HEK293 (cell line): Measurements from ENCODE around the gene SULF2.

Experiments used
- CTCF ChIA-PET: fragments of 350-600 bp; formaldehyde crosslinking; extraction: SDS; loops from one replicate; lab custom pipeline; 2021; ENCODE audit warnings: antibody characterized with exemption; lab: Yijun Ruan, JAX
- POLR2A ChIA-PET: fragments of 300-600 bp; formaldehyde crosslinking; extraction: SDS; loops from one replicate; lab custom pipeline; 2020; ENCODE audit warnings: antibody characterized with exemption, inconsistent platforms; lab: Yijun Ruan, JAX
- H3K27ac ChIP-seq: fragments of 200-500 bp; sonication (Bioruptor generic); 2 replicates; pipeline ENCODE4 v1.5.1; 2014; ENCODE audit warnings: low read depth, low read length, control low read depth, inconsistent platforms; ENCODE audit errors: extremely low read depth
- H3K36me3 ChIP-seq, 2 experiments: fragments of 200-500 bp in 1 of 2; sonication (Bioruptor generic) in 1 of 2; 1 replicate in 1 of 2; 2 replicates in 1 of 2; pipeline ENCODE4 v1.5.1; 2014 to 2017; ENCODE audit warnings: inconsistent platforms in 2 of 2, low read length in 2 of 2; ENCODE audit not compliant: control insufficient read depth in 2 of 2, insufficient read depth in 1 of 2
- H3K4me1 ChIP-seq: fragments of 200-500 bp; sonication (Bioruptor generic); 2 replicates; pipeline ENCODE4 v1.5.1; 2014; ENCODE audit warnings: mild to moderate bottlenecking, low read length, inconsistent platforms; ENCODE audit not compliant: control insufficient read depth, insufficient read depth
- H3K4me3 ChIP-seq: 2 replicates; pipeline ENCODE4 v1.5.1; 2011; ENCODE audit warnings: low read depth, mild to moderate bottlenecking, control low read depth, low read length, moderate library complexity
- H3K9me3 ChIP-seq: fragments of 200-500 bp; sonication (Bioruptor generic); 2 replicates; pipeline ENCODE4 v1.5.1; 2014; ENCODE audit warnings: low read depth, low read length, inconsistent platforms; ENCODE audit not compliant: control insufficient read depth, insufficient read depth
- GLIS2 ChIP-seq: fragments of 450-650 bp; formaldehyde crosslinking; IDR thresholded peaks from 2 replicates; pipeline ENCODE4 v1.5.1; 2016; ENCODE audit warnings: missing biosample characterization, missing genetic modification characterization
- HOXD13 ChIP-seq: sonication (generic); formaldehyde crosslinking; IDR thresholded peaks from 2 replicates; pipeline ENCODE4 v1.8.0; 2022; ENCODE audit warnings: missing genetic modification reagents, borderline replicate concordance
- REST ChIP-seq: fragments of 450-650 bp; formaldehyde crosslinking; IDR thresholded peaks from 2 replicates; pipeline ENCODE4 v1.5.1; 2016; ENCODE audit warnings: missing biosample characterization, missing genetic modification characterization
- SCRT2 ChIP-seq: fragments of 450-650 bp; formaldehyde crosslinking; IDR thresholded peaks from 2 replicates; pipeline ENCODE4 v1.5.1; 2016; ENCODE audit warnings: missing biosample characterization, missing genetic modification characterization
- SETDB1 ChIP-seq: IDR thresholded peaks from one replicate; pipeline ENCODE4 v1.6.1; 2017; ENCODE audit warnings: mild to moderate bottlenecking, low read length, moderate library complexity, mixed read lengths; ENCODE audit not compliant: insufficient read length
- SP2 ChIP-seq: fragments of 450-650 bp; formaldehyde crosslinking; IDR thresholded peaks from 2 replicates; pipeline ENCODE4 v1.5.1; 2016; ENCODE audit warnings: missing biosample characterization, missing genetic modification characterization
- YY1 ChIP-seq: fragments of 450-650 bp; formaldehyde crosslinking; IDR thresholded peaks from 2 replicates; pipeline ENCODE4 v1.5.1; 2018; ENCODE audit warnings: missing biosample characterization, missing genetic modification characterization
- YY2 ChIP-seq: fragments of 450-650 bp; formaldehyde crosslinking; IDR thresholded peaks from 2 replicates; pipeline ENCODE4 v1.5.1; 2016; ENCODE audit warnings: missing biosample characterization, missing genetic modification characterization
- ZFHX2 ChIP-seq: fragments of 450-650 bp; formaldehyde crosslinking; conservative IDR thresholded peaks from 2 replicates; pipeline ENCODE4 v1.5.1; 2016; ENCODE audit warnings: missing biosample characterization, missing genetic modification characterization
- ZIC2 ChIP-seq: fragments of 450-650 bp; formaldehyde crosslinking; IDR thresholded peaks from 2 replicates; pipeline ENCODE4 v1.5.1; 2016; ENCODE audit warnings: missing biosample characterization, missing genetic modification characterization
- ZNF121 ChIP-seq: fragments of 450-650 bp; formaldehyde crosslinking; IDR thresholded peaks from 2 replicates; pipeline ENCODE4 v1.5.1; 2016; ENCODE audit warnings: missing biosample characterization, missing genetic modification characterization
- ZNF174 ChIP-seq: fragments of 450-650 bp; formaldehyde crosslinking; IDR thresholded peaks from 2 replicates; pipeline ENCODE4 v1.5.0; 2017; ENCODE audit warnings: missing biosample characterization, mild to moderate bottlenecking, missing genetic modification characterization
- ZNF214 ChIP-seq: fragments of 450-650 bp; formaldehyde crosslinking; IDR thresholded peaks from 2 replicates; pipeline ENCODE4 v1.5.1; 2017; ENCODE audit warnings: missing biosample characterization, mild to moderate bottlenecking, missing genetic modification characterization, borderline replicate concordance
- ZNF596 ChIP-seq: fragments of 450-650 bp; IDR thresholded peaks from 2 replicates; pipeline ENCODE4 v1.5.0; 2018; ENCODE audit warnings: missing biosample characterization, mild to moderate bottlenecking, missing genetic modification characterization, moderate library complexity
- ZNF777 ChIP-seq: fragments of 450-650 bp; formaldehyde crosslinking; IDR thresholded peaks from 2 replicates; pipeline ENCODE4 v1.5.1; 2017; ENCODE audit warnings: missing biosample characterization, missing genetic modification characterization, borderline replicate concordance
- TF ChIP-seq, protein P1 (sequence below): fragments of 450-650 bp; formaldehyde crosslinking; IDR thresholded peaks from 2 replicates; pipeline ENCODE4 v1.5.1; 2016; ENCODE audit warnings: missing biosample characterization, missing genetic modification characterization

Gene SULF2

DNA sequence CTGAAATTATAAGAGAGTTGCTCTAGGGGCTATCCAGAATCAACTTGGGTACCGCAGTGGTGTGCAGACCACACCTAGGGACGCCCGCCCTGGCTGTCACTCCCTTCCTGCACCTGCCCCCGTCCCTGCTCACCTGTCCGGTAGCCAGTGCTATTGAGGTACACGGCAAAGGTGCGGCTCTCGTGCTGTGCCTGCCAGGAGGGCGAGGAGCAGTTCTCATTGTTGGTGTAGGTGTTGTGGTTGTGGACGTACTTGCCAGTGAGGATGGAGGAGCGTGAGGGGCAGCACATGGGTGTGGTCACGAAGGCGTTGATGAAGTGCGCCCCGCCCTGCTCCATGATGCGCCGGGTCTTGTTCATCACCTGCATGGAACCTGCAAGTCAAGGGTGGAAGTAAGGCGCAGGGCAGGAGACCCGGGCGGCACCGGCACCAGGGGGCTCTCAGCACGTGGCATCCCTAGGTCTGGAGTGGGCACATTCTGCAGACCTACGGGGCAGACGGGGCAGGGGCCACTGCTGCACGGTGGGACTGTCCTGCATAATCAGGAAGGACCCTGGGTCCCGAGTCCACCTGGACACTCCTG, 48.6 kb downstream of the SULF2 start (continued):
- TF ChIP-seq YY2, result no peak
- TF ChIP-seq YY1 (tag by site-specific recombination), result no peak
- TF ChIP-seq, protein P1, sequence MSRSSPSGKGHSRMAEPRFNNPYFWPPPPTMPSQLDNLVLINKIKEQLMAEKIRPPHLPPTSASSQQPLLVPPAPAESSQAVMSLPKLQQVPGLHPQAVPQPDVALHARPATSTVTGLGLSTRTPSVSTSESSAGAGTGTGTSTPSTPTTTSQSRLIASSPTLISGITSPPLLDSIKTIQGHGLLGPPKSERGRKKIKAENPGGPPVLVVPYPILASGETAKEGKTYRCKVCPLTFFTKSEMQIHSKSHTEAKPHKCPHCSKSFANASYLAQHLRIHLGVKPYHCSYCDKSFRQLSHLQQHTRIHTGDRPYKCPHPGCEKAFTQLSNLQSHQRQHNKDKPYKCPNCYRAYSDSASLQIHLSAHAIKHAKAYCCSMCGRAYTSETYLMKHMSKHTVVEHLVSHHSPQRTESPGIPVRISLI (tag by site-specific recombination), result no peak
- TF ChIP-seq SP2, result no peak

GRCh38 chr20:47735412-47736400, 49.6 kb downstream of the SULF2 start:
- Histone ChIP-seq H3K4me3 (no peak overlapping the region), H3K27ac (no peak overlapping the region), H3K9me3 (no peaks in the 10 kb centered on the region), H3K36me3 (peaks cover 0 to 40% of the 10 kb centered on the region in 2 experiments; a peak in 2 of 3 replicates)
- ChIA-PET POLR2A (no interaction called here), CTCF (no interaction called here)
- TF ChIP-seq HOXD13 (no peak), ZNF121 (tag by site-specific recombination) (no peak), ZNF214 (tag by site-specific recombination) (no peak), ZFHX2 (no peak), ZIC2 (tag by site-specific recombination) (no peak), GLIS2 (tag by site-specific recombination) (no peak), SCRT2 (tag by site-specific recombination) (peak; percentile 66), ZNF777 (tag by site-specific recombination) (no peak)
- TF ChIP-seq, all 188 proteins: peak for 1
- H3K4me1 ChIP-seq, result no peaks in the 10 kb centered on the region

DNA sequence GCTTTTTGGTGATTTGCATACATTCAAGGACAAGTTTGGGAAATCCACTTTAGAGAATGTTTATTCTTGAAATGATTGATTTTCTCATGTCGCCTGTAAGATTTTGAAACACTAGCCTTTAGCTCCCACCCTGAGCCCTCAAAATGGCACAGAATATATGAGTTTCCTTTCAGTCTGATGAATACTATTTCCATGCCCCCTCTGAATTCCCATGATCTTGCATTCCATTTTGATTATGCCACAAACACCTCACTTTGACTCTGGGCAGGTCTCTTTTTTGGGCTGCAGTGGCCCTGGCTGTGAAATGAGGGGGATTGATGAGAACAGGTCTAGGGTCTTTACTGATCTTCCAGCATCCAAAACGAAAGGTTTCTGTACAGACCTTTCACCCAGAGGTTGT, 50.4 kb downstream of the SULF2 start:
- TF ChIP-seq SETDB1 (no peak), ZNF174 (tag by site-specific recombination) (no peak), YY1 (tag by site-specific recombination) (no peak), REST (tag by site-specific recombination) (no peak), ZNF596 (no peak)
- TF ChIP-seq, all 188 proteins: peak for 0
- Histone ChIP-seq H3K27ac (no peak overlapping the region), H3K9me3 (no peaks in the 10 kb centered on the region), H3K36me3 (peaks cover 0 to 40% of the 10 kb centered on the region in 2 experiments; a peak in 2 of 3 replicates), H3K4me1 (no peaks in the 10 kb centered on the region), H3K4me3 (no peak overlapping the region)
- ChIA-PET CTCF (interaction anchor here (0.6 to 0.7 kb wide), 2 partner anchors 9 to 885 kb away, joined by 3 to 4 read pairs; no protein-coding TSS in a partner anchor), POLR2A (no interaction called here)
